ENCODE results near the gene PMAIP1.
A peak's percentile ranks its signal among the peaks of the same experiment; 100 is the strongest.

The PMAIP1 gene

GRCh38 chr18:59918320-59918755, 18.5 kb downstream of the PMAIP1 start:
- TF ChIP-seq SPI1 (IDR thresholded peaks at IDR 0.05; ENCODE audit: borderline replicate concordance, low read depth) (no peak; the same call in 1 of the 2 replicates), POLR2AphosphoS5 (IDR thresholded peaks at IDR 0.05; ENCODE audit: low read depth) (peak; percentile 55; the same call in 1 of the 2 replicates)
- no peak overlapping the region for H3K4me3 ChIP-seq (replicated peaks; ENCODE audit: insufficient read depth, low read length)
- DNase-seq (ENCODE audit: low read depth in 1 of 2, low spot score in 1 of 2) = peak in 1 of 2 experiments; percentile 80
- peak overlapping the region; percentile 17 for H3K27ac ChIP-seq (replicated peaks)
- no peaks in the 10 kb centered on the region for H3K27me3 ChIP-seq (ENCODE audit: insufficient read depth, poor library complexity, severe bottlenecking)

- DNase-seq (ENCODE audit: low read depth in 1 of 2, low spot score in 1 of 2) = no peak
- TF ChIP-seq SPI1 (IDR thresholded peaks at IDR 0.05; ENCODE audit: borderline replicate concordance, low read depth) (no peak), GABPA (IDR thresholded peaks at IDR 0.05; ENCODE audit: low read depth) (no peak), POLR2AphosphoS5 (IDR thresholded peaks at IDR 0.05; ENCODE audit: low read depth) (no peak), CTCF (IDR thresholded peaks at IDR 0.05; ENCODE audit: insufficient read depth, low read length) (no peak)
- TF ChIP-seq, protein P1, sequence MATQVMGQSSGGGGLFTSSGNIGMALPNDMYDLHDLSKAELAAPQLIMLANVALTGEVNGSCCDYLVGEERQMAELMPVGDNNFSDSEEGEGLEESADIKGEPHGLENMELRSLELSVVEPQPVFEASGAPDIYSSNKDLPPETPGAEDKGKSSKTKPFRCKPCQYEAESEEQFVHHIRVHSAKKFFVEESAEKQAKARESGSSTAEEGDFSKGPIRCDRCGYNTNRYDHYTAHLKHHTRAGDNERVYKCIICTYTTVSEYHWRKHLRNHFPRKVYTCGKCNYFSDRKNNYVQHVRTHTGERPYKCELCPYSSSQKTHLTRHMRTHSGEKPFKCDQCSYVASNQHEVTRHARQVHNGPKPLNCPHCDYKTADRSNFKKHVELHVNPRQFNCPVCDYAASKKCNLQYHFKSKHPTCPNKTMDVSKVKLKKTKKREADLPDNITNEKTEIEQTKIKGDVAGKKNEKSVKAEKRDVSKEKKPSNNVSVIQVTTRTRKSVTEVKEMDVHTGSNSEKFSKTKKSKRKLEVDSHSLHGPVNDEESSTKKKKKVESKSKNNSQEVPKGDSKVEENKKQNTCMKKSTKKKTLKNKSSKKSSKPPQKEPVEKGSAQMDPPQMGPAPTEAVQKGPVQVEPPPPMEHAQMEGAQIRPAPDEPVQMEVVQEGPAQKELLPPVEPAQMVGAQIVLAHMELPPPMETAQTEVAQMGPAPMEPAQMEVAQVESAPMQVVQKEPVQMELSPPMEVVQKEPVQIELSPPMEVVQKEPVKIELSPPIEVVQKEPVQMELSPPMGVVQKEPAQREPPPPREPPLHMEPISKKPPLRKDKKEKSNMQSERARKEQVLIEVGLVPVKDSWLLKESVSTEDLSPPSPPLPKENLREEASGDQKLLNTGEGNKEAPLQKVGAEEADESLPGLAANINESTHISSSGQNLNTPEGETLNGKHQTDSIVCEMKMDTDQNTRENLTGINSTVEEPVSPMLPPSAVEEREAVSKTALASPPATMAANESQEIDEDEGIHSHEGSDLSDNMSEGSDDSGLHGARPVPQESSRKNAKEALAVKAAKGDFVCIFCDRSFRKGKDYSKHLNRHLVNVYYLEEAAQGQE (IDR thresholded peaks at IDR 0.05; ENCODE audit: insufficient replicate concordance, low read depth) = no peak
- Histone ChIP-seq H3K27ac (replicated peaks) (no peak overlapping the region), H3K27me3 (ENCODE audit: insufficient read depth, poor library complexity, severe bottlenecking) (no peaks in the 10 kb centered on the region), H3K4me3 (replicated peaks; ENCODE audit: insufficient read depth, low read length) (no peak overlapping the region)
Observed at GRCh38 chr18:59918997-59919396, 19.2 kb downstream of the PMAIP1 start.

DNA sequence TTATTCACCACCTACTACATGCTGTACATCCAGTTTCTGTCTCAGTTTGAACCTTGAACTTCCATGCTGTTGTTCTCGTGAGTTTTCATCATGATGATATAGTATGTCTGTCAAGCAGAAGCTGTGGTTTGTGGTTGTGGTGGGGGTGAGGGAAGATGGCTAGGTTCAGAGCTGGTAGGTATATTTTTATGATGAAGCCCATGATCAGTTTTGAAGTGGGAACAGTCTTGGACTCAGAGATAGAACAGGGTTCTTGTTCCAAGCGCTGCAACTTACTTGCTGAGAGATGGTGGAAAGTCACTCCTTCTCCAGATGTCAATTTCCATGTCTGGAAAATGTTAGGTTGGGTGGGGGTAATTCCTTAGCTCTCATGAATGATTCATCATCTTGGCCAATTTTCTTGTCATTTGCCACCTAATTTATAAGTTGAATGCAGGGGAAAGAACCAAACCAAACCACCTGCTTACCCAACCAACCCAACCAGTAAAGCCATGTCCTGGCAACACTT, 21.6 kb downstream of the PMAIP1 start:
- no peak overlapping the region for H3K4me3 ChIP-seq (replicated peaks; ENCODE audit: insufficient read depth, low read length)
- no peaks in the 10 kb centered on the region for H3K27me3 ChIP-seq (ENCODE audit: insufficient read depth, poor library complexity, severe bottlenecking)
- TF ChIP-seq, protein P1 (IDR thresholded peaks at IDR 0.05; ENCODE audit: insufficient replicate concordance, low read depth) = no peak
- TF ChIP-seq GABPA (IDR thresholded peaks at IDR 0.05; ENCODE audit: low read depth) (no peak), SPI1 (IDR thresholded peaks at IDR 0.05; ENCODE audit: borderline replicate concordance, low read depth) (no peak), POLR2AphosphoS5 (IDR thresholded peaks at IDR 0.05; ENCODE audit: low read depth) (no peak), CTCF (IDR thresholded peaks at IDR 0.05; ENCODE audit: insufficient read depth, low read length) (no peak)
- no peak overlapping the region for H3K27ac ChIP-seq (replicated peaks)
- DNase-seq (ENCODE audit: low read depth in 1 of 2, low spot score in 1 of 2) = peak in 1 of 2 experiments; percentile 93

GRCh38 chr18:59923539-59924196, 23.9 kb downstream of the PMAIP1 start:
- no peak overlapping the region for H3K27ac ChIP-seq (replicated peaks)
- no peak for DNase-seq (ENCODE audit: low read depth in 1 of 2, low spot score in 1 of 2)
- TF ChIP-seq CTCF (IDR thresholded peaks at IDR 0.05; ENCODE audit: insufficient read depth, low read length) (no peak), GABPA (IDR thresholded peaks at IDR 0.05; ENCODE audit: low read depth) (no peak), SPI1 (IDR thresholded peaks at IDR 0.05; ENCODE audit: borderline replicate concordance, low read depth) (no peak), POLR2AphosphoS5 (IDR thresholded peaks at IDR 0.05; ENCODE audit: low read depth) (no peak)
- TF ChIP-seq, protein P1 (IDR thresholded peaks at IDR 0.05; ENCODE audit: insufficient replicate concordance, low read depth) = no peak
- no peak overlapping the region for H3K4me3 ChIP-seq (replicated peaks; ENCODE audit: insufficient read depth, low read length)
- H3K27me3 ChIP-seq (ENCODE audit: insufficient read depth, poor library complexity, severe bottlenecking) = no peaks in the 10 kb centered on the region
